GM21367 (cell line): ENCODE data around the gene HOXC11.

ENCODE experiments used
- ATAC-seq: cut with Tn5 transposase; IDR thresholded peaks from one replicate; pipeline ENCODE4 v1.9.1; 2021; ENCODE audit not compliant: unreplicated experiment

Gene HOXC11

GRCh38 chr12:53996240-53997203 lies 23.6 kb downstream of the HOXC11 start:
- ATAC-seq, result no peak

GRCh38 chr12:53997204-53998109 lies 24.5 kb downstream of the HOXC11 start:
- ATAC-seq, result no peak

- ATAC-seq, result no peak
Measured at GRCh38 chr12:53998110-53998899, 25.4 kb downstream of the HOXC11 start.

GRCh38 chr12:53998900-53999236 lies 25.9 kb downstream of the HOXC11 start:
- no peak for ATAC-seq

- no peak for ATAC-seq
Measured at GRCh38 chr12:53999559-54000115, 26.7 kb downstream of the HOXC11 start.

- ATAC-seq, result no peak
Measured at GRCh38 chr12:54000116-54001114, 27.5 kb downstream of the HOXC11 start, which contains the start of gene HOXC9. TSS of gene HOXC9 (plus strand) at chr12:54000161. CDS start at chr12:54000189, 28 bp downstream.

- no peak for ATAC-seq
Measured at GRCh38 chr12:54001283-54002187, 28.6 kb downstream of the HOXC11 start.

GRCh38 chr12:54002278-54002914 lies 29.5 kb downstream of the HOXC11 start:
- no peak for ATAC-seq

- no peak for ATAC-seq
Measured at GRCh38 chr12:54002915-54003389, 30.0 kb downstream of the HOXC11 start.

- no peak for ATAC-seq
Measured at GRCh38 chr12:54003625-54004024, 30.7 kb downstream of the HOXC11 start.

GRCh38 chr12:54004063-54004840 lies 31.3 kb downstream of the HOXC11 start:
- ATAC-seq, result no peak

GRCh38 chr12:54004841-54005530 lies 32.1 kb downstream of the HOXC11 start:
- ATAC-seq, result no peak

GRCh38 chr12:54005531-54005852 lies 32.6 kb downstream of the HOXC11 start:
- ATAC-seq, result no peak

- no peak for ATAC-seq
Measured at GRCh38 chr12:54005853-54006558, 33.1 kb downstream of the HOXC11 start.

- no peak for ATAC-seq
Measured at GRCh38 chr12:54006559-54007220, 33.8 kb downstream of the HOXC11 start.
